ENCODE measurements around the gene SHC3.
"Not testable (repeated sequence)": the region's sequence is repeated elsewhere in the genome, so short reads cannot be mapped to it uniquely, and the experiment has no call there.

Gene SHC3, protein sequence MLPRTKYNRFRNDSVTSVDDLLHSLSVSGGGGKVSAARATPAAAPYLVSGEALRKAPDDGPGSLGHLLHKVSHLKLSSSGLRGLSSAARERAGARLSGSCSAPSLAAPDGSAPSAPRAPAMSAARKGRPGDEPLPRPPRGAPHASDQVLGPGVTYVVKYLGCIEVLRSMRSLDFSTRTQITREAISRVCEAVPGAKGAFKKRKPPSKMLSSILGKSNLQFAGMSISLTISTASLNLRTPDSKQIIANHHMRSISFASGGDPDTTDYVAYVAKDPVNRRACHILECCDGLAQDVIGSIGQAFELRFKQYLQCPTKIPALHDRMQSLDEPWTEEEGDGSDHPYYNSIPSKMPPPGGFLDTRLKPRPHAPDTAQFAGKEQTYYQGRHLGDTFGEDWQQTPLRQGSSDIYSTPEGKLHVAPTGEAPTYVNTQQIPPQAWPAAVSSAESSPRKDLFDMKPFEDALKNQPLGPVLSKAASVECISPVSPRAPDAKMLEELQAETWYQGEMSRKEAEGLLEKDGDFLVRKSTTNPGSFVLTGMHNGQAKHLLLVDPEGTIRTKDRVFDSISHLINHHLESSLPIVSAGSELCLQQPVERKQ

DNA sequence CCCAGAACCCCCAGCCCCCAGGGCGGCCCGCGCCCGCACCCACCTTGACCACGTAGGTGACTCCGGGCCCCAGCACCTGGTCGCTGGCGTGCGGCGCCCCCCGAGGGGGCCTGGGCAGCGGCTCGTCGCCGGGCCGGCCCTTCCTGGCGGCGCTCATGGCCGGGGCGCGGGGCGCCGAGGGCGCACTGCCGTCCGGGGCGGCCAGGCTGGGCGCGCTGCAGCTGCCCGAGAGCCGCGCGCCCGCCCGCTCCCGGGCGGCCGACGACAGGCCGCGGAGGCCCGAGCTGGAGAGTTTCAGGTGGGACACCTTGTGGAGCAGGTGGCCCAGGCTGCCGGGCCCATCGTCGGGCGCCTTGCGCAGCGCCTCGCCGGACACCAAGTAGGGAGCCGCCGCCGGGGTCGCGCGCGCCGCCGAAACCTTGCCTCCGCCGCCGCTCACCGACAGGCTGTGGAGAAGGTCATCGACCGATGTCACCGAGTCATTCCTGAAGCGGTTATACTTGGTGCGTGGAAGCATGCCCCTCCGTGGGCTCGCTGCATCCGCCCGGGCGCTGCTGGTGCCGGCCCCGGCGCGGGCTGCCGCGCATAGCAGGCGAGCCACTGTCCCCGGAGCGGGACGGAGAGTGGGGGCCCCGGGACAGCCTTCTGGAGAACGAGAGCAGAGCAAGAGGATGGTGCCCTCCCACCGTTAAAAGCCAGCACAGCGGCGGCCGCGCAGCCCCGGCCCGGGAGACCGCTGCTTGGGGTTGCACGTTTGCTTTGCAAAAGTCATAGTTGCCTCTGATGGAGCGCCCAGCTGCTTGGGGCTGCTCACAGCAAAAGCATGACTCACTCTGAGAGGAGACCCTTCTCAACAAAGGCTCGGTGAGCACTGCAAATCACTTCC, at the start of gene SHC3:
Gene SHC3, minus strand, starts transcription at position 875 of the 886 bp plus-strand sequence. Its CDS starts 358 bp downstream, at position 517.
- DNase-seq (ENCODE audit: low read depth, low spot score): no peak

DNA sequence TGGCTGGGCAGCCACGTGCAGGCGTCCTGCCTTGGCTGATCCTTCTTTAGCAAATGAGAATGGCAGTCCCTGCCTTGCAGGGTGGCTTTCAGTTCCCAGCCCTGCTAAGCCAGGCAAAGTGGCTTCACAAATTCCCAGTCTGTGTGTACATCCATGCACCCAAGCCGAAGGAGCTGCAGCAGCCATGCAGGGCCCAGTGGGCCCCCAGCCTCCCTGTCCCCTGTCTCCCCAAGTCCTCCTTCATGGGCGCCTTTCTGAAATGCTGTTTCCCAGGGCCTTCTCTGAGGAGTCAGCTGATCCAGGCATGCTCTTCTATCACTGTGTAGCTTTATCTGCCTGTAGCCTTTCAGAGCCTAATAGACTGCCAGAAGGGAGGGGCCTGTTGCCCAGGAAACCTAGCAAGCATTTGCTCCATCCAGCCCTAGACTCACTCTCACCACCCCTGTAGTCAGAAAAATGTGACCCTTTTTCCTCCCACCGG, 47.4 kb upstream of the SHC3 start:
- peak; percentile 75 for DNase-seq (ENCODE audit: low read depth, low spot score)

DNA sequence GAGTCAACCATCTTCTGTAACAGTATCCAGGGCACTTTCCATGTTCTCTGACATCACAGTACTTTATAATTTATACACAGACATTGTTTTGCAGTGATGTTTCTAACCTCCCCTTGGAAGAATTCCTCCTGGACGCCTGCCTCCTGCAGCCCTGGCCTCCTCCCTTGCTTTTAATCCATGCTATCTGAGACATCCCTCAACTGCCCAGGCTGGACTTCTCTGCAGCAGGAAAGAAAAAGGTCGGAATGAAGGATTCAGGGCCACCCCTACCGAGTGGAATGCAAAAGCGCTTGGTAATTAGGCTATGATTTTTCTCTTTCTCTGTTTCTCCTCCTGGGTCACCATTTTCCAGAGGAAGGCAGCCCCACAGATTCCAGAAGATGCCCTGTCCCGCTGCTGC, 47.0 kb upstream of the SHC3 start:
- DNase-seq (ENCODE audit: low read depth, low spot score): no peak

DNA sequence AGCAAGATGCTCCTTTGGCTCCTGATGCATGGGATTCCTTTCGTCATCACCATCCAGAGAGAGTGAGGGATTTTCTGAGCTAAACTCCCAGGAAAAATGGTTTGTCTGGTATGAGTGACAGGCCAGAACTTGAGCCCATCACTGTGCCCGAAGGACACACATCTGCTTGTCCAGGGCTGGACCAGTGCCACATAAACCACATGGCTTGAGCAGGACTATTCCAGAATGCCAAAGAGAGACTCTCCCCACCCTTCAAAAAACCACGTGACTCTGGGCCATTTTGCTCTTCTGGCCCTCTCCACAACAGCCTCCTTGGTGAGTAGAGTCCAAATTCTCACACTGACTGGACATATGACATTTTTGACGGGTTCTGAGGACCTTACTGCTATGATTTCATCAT, 46.4 kb upstream of the SHC3 start:
- no peak for DNase-seq (ENCODE audit: low read depth, low spot score)

DNA sequence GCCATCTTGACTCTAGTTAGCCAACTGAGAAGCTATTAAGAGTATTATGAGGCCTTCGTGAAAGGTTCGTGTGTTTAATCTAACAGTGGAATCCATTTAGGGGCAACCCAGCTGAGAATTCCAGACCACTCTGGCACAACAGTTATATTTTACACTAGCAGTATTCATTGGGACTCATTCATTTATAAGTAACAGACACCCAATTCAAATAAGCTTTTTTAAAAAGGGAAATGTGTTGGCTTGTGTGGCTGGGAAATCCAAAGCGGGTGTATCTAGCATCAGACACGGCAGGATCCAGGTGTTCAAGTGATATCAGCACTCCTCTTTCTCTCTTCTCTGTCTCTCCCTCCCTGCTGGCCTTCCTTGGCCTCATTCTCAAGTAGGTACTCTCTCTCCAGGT, 46.0 kb upstream of the SHC3 start:
- DNase-seq (ENCODE audit: low read depth, low spot score): no peak

DNA sequence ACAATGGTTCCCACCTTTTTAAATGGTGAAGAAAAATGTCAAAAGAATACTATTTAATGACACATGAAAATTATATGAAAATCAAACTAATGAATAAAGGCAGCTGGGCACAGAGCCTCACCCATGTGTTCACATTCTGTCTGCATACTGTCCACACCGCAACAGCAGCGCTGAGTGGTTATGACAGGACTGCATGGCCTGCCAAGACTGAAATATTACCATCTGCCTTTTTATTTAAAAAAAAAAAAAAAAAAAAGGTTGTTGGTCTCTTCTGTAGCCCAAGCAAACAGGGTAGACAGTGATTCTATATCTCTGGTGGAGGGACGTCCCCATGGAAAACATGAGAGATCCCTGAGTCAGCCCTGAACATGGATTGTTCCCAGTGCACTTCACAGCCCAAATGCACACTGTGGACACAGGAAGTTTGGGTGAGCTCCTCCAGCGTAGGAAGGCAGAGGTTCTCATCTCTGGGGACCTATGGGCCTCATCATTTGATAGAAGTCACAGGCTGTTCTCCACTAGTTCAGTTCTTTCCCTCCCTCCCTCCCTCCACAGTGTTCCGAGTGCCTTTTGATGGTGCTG, 44.9 kb upstream of the SHC3 start:
- DNase-seq (ENCODE audit: low read depth, low spot score): no peak

DNA sequence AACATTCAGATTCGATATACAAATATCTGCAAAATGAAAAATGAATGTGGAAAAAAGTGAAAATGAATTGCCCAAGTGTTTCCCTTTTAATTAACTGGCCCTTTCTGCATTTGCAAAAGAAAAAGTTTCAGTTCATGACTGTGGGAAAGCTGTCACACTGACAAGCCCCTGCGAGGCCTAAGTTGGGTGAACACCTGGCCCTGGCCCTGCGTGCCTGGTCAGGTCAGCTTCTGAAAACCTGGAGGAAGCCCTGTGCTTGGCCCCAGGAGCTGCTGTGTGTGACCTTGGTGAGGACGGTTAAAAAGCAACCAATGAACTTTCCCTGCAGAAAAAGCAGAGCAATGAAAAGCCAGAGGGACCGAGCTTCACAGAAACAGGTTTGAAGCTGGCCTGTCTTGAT, 41.0 kb upstream of the SHC3 start:
- DNase-seq (ENCODE audit: low read depth, low spot score): no peak

DNA sequence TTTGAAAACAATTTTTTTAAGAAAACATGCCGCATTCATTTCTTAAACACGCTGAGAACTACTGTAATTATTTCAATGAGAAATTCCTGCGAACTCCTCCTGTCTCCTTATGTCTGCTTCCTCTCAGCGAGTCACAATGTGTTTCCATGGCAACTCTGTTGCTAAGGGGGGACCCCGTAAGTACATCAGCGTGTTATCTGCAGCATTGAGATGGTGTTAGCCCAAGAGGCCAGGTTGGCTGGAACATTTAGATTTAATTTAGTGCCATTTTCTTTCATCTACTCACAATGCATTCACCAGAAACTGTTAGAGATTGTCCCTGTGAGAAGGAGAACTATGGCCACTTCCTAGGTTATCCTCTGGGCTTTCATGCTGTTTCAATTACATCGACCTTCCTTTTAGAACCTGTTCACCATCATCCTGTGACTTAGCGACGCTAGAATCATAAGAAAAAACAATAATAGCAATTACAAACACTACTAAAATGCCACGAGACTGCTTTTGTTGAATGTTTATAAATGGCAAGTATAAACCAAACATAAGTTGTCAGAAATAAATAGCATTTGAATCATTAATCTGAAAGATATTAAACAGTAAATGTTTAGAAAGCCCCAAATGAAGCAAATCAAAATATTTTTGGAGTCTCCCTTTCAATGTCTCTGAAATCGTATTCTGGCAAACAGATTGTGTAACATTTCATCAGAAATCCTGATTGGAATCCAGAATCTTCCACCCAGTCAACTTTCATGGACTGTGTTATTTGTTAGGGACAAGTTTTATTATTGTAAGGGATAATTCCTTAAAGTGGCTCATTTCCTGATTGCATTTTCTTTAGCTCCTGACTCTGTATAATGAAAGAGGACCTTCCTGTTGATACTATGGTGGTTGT, 39.7 kb upstream of the SHC3 start:
- DNase-seq (ENCODE audit: low read depth, low spot score): no peak

DNA sequence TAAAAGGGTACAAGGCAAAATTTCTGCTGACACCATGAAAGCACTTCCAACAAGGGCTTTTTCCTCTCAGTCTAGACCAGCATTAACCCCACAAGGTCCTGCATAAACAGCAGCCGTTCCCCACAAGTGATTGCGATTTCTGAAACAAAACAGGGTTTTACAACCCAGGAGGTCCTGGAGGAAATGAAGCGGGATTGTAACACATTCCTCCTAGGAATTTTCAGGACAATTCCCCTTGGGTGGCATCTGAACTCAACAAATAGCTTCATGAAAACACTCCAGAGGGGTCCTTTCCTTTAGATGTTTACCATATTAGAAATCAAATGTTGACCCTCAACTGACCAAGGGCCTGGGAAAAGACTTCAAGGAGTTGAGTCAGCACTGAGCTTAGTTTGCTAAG, 36.7 kb upstream of the SHC3 start:
- DNase-seq (ENCODE audit: low read depth, low spot score): no peak

DNA sequence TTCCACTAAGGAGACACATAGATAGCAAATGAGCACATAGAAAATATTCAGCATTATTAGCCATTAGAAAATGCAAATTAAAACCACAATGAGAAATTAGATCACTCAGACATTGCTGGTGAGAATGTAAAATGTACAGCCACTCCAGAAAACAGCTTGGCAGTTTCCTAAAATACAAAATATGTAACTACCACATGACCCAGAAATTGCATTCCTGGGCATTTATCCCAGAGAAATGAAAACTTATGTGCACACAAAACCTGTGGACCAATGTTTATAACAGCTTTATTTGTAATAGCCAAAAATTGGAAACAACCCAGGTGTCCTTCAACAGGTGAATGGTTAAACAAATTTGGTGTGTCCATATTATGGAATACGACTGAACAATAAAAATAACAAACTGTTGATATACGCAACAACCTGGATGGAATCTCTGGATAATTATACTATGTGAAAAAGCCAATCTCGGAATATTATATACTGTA, 34.8 kb upstream of the SHC3 start:
- DNase-seq (ENCODE audit: low read depth, low spot score): no peak

DNA sequence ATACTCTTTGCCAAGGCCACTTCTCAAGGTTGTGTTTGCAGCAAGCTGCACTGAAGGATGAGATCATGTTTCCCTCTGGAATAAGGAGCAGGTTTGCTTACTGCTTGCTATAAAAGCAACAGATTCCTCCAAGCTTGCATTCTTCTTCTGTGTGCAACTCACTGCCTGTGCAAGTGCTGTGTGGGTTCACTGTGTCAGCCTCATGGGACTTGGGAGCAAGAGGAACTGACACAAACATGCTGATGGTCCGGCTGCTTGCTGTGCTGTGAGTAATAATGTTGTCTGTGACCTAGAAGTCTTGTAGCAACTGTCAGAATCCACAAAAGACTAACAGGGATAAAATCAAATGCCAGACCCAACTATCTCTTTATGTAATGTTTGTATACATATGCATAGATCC, 33.6 kb upstream of the SHC3 start:
- no peak for DNase-seq (ENCODE audit: low read depth, low spot score)

DNA sequence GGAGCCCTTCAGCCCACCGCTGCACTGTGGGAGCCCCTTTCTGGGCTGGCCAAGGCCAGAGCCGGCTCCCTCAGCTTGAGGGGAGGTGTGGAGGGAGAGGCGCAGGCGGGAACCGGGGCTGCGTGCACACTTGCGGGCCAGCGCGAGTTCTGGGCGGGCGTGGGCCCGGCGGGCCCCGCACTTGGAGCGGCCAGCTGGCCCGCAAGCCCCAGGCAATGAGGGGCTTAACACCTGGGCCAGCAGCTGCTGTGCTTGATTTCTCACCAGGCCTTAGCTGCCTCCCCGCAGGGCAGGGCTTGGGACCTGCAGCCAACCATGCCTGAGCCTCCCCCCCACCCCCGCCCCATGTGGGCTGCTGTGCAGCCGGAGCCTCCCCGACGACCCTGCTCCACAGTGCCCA, 30.7 kb upstream of the SHC3 start:
- not testable (repeated sequence) for DNase-seq (ENCODE audit: low read depth, low spot score)

DNA sequence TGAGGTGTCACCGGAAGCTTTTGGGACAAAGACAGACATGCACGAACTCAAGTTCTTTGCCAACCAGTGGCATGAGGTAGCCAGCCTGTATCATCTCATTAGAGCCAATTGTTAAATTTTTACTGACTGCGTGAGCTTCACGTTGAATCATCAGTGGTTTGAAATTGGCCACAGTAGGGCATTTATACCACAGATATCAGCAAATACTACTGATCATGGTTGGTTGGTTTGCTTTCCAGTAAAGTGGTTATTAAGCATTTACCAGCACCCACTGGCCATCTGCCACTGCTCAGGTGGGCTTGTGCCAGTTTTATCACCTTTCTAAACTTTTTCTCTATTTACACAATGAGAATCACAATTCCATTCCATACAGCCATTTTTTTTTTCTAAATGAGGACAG, 28.4 kb upstream of the SHC3 start:
- DNase-seq (ENCODE audit: low read depth, low spot score): no peak

DNA sequence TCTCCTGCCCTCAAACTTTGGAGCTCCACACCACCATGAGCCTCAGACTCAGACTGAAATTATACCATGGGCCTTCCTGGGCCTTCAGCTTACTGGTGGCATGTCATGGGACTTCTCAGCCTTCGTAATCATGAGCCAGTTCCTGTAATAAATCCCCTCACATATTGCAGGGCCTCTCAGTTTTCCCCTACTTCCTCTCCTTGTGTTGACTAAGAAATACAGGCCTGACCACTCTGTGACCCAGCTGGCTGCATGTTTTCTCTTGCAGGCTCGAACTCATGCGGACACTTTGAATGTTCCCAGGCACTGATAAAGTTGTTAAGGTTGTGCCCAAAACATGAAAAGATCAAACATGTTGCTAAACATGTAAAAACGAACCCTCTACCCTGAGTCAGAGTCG, 26.2 kb upstream of the SHC3 start:
- no peak for DNase-seq (ENCODE audit: low read depth, low spot score)

DNA sequence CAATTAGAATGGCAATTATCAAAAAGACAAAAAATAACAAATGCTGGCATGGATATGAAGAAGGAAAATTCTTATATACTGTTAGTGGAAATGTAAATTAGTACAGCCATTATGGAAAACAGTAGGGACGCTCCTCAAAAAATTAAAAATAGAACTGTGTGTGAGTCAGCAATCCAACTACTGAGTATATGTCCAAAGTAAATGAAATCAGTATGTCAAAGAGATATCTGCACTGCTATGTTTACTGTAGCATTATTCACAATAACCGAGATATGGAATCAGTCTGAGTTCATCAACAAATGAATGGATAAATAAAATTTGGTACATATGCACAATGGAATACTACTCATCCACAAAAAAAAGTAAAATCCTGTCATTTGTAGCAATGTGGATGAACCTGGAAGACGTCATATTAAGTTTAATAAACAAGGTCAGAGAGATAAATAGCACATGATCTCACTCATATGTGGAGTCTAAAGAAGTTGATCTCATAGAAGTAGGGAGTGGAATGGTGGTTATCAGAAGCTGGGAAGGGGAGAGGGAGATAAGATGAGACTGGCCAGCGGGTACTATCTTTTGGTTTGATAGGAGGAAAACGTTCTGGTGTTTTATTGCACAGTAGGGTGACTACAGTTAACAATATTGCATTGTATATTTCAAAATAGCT, 16.6 kb upstream of the SHC3 start:
- DNase-seq (ENCODE audit: low read depth, low spot score): no peak

DNA sequence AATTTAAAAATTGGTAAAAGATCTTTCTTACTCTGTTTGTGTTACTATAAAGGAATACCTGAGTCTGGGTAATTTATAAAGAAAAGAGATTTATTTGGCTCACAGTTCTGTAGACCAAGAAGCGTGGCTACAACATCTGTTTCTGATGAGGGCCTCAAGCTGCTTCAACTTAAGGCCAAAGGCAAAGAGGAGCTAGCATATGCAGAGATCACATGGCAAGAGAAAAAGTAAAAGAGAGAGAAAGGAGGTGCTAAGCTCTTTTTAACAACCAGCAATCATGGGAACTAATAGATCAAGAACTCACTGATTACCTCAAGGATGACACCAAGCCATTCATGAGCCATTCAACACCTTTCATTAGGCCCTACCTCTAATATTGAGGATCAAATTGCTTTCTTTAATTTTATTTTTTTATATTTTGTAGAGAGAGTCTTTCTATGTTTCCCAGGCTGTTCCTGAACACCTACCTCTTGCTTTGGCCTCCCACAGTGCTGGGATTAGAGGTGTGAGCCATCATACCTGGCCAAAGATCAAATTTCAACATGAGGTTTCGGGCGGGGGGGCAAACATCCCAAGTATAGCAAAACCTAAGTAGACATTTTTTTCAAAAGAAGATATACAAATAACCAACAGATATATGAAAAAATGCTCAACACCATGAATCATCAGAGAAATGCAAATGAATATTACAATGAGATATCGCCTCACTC, 16.0 kb upstream of the SHC3 start:
- no peak for DNase-seq (ENCODE audit: low read depth, low spot score)

DNA sequence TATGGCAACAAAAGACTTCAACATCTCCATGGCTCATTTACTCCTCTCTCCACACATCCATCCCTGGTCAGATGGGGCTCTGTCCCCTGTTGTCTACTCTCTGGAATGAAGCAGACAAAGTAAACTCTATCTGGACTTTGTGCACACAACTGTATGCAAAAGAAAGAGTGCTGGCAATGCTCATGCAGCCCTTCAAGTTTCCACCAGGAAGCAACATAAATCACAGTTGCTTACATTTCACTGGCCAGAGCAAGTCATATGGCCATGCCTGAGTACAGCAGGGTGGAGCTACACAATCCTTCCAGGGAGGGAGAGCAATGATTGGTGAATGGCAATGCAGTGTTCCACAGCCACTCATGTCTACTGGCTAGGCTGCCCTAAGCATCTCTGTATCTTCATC, 12.4 kb upstream of the SHC3 start:
- DNase-seq (ENCODE audit: low read depth, low spot score): no peak

DNA sequence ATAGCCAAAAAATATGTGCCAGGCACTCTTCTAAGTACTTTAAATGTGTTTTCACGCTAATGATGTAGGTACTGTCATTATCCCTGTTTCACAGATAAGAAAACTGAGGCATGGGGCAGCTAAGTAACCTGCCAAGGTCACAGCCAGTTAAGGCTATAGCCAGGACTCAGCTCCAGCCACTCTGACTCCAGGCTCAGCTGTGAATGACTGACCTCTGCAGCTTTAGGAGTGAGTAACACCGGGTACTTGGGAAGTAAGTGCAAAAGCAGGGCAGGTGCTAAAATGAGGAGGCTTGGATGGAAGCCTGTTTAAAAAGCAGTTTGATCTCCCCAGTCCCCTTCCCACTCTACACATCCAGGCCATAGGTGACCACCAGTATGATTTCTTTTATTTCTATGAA, 10.6 kb upstream of the SHC3 start:
- DNase-seq (ENCODE audit: low read depth, low spot score): no peak

DNA sequence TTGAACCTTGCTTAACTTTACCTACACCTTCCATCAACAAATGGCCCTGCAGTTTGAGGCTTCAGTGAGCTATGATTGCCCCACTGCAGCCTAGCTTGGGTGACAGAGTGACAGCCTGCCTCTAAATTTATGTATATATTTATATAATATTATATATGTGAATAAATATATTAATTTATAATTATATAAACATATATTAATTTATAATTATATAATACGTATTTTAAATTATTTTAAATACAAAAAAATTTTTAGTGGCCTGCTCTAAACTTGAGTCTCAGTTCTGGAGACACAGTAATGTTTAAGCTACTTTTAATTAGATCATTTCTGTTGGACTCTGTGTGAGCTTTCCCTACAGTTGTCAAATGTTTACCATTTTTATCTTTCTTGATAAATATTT, 9.3 kb upstream of the SHC3 start:
- no peak for DNase-seq (ENCODE audit: low read depth, low spot score)

DNA sequence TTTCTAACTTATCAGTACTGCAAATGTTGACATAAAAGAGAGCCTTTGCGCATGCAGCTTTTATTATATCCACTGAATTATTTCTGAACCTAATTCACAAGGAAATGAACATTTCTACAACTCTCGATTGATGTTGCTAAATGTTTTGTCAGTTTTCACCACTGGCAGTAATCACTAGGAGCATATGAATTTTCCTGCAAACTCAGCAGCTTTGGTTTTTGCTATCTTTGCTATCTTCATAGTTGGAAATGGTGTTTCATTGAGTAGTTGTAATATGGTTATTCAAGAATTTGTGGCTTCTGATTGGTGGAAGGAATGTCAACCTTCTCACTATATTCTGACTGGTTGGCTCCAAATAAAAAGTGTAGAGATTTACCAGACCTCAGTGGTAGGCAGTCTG, 8.9 kb upstream of the SHC3 start:
- DNase-seq (ENCODE audit: low read depth, low spot score): no peak

Measured in iPS DF 19.7 (cell line).